Esophagus squamous epithelium (tissue), 5 donors: Measurements from ENCODE around the gene TECPR1. TPM values are rescaled to one million over a fixed set of nuclear protein-coding genes. Genes with fewer than 3 reads are reported as not detected.

Source experiments
- DNase-seq: peaks from one replicate; lab custom pipeline; 2025; lab: John Stamatoyannopoulos, UW
- H3K27ac ChIP-seq, 4 donors: fragments of 200-600 bp; sonication (generic); one replicate each; pipeline ENCODE4 v1.5.1; 2016 to 2019; ENCODE audit warnings: mild to moderate bottlenecking in 1 of 4
- H3K27me3 ChIP-seq, 4 donors: fragments of 200-600 bp; sonication (generic); 1 replicate in 3 of 4; 2 replicates in 1 of 4; pipeline versions ENCODE4 v1.5.1 to v1.6.0; 2017 to 2021; ENCODE audit warnings: antibody characterized with exemption in 1 of 4
- H3K36me3 ChIP-seq, 3 donors: fragments of 200-600 bp; sonication (generic); one replicate each; pipeline ENCODE4 v1.5.1; 2016 to 2019
- H3K4me1 ChIP-seq, 3 donors: fragments of 200-600 bp; sonication (generic); one replicate each; pipeline ENCODE4 v1.5.1; 2017 to 2019
- H3K4me3 ChIP-seq, 4 donors: fragments of 200-600 bp; sonication (generic); 1 replicate in 3 of 4; 2 replicates in 1 of 4; pipeline ENCODE4 v1.5.1; 2016 to 2019; ENCODE audit warnings: mild to moderate bottlenecking in 2 of 4, moderate library complexity in 1 of 4
- H3K9me3 ChIP-seq, 3 donors: fragments of 200-600 bp; sonication (generic); one replicate each; pipeline ENCODE4 v1.5.1; 2016 to 2019
- POLR2A ChIP-seq, 4 donors: fragments of 450-650 bp; IDR thresholded peaks; one replicate each; pipeline ENCODE4 v1.6.1; 2017; ENCODE audit warnings: antibody characterized with exemption in 4 of 4, mild to moderate bottlenecking in 4 of 4, moderate library complexity in 3 of 4
- WGBS, 2 donors: methylation state at CpG; one replicate each; pipeline ENCODE4 v1.1.5; 2018; 5-methylcytosine and 5-hydroxymethylcytosine counted together
- intact Hi-C: fragments of 100-400 bp; cut with DNase I; formaldehyde crosslinking; loops from one replicate; pipeline ENCODE4 v1.15.0; 2022
- total RNA-seq, 4 donors: library from RNA; depleted of rRNA; stranded (reverse); fragments of >200 nt; gene quantifications; one replicate each; pipeline ENCODE4 v1.1.0, GENCODE V29; 2016
- TF ChIP-seq, protein P1 (sequence below), 6 experiments: fragments of 450-650 bp in 4 of 6; fragments of 200-600 bp in 2 of 6; sonication (generic) in 2 of 6; IDR thresholded peaks; one replicate each; pipeline ENCODE4 v1.5.1; 2016 to 2019; ENCODE audit warnings: antibody characterized with exemption in 6 of 6, mild to moderate bottlenecking in 4 of 6, moderate library complexity in 4 of 6
- donor health status: DM: yes; HTN: yes; CAD: no.

TECPR1 gene
- total RNA-seq, 4 donors from 2014 or later: 13.4 to 21.5 (median 19.0) TPM

DNA sequence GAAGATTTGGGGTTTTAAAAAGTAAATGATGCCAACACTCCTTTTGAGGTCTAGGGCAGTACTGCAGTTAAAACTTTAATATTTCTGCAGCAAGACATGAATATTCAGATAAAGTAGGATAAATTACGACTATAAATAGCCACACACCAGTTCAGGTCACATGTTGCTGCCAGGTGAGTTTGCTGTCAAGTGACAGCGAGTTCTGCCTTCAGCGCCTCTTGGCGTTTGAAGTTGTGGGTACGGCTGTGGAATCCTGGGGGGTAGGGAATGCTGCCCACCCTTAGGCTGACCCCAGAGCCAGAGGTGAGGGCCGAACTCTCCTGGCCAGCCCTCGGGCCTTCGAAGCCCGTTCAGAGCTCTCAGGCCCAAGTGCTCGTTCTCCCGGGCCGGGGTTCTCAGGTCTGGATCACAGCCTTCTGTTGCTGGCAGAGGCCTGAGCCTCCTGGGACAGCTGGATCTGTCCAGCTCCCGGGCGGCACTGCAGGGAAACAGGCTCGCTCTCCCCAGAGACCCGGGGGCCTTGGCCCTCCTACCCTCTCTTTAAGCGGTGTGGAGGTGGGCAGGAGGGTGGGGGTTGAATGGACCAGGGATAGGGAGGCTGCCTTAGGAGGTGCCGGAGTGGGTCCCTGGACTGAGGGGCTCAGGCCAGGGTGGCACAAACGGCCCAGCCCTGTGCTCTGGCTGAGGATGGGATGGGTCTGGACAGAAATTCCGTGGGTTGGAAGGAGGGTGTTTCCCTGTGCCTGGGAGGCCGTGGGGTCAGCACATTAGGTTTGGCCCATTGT is 34.9 kb upstream of the TECPR1 start:
- DNase-seq: no peak
- Histone ChIP-seq H3K4me3 (peak overlapping the region in 1 of 4 donors; percentile 93), H3K27me3 (no peaks in the 10 kb centered on the region), H3K4me1 (peaks cover 61 to 78% (median 67%) of the 10 kb centered on the region in 3 donors), H3K27ac (peak overlapping the region; percentile 94 to 99 (median 97)), H3K36me3 (peaks cover 0 to 36% (median 7%) of the 10 kb centered on the region in 3 donors), H3K9me3 (no peaks in the 10 kb centered on the region)
- WGBS, 2 donors: 62 to 84% methylated on average over 7 to 9 of the region's 21 CpGs
- TF ChIP-seq POLR2A (IDR thresholded peaks at IDR 0.05): no peak
- TF ChIP-seq, protein P1, sequence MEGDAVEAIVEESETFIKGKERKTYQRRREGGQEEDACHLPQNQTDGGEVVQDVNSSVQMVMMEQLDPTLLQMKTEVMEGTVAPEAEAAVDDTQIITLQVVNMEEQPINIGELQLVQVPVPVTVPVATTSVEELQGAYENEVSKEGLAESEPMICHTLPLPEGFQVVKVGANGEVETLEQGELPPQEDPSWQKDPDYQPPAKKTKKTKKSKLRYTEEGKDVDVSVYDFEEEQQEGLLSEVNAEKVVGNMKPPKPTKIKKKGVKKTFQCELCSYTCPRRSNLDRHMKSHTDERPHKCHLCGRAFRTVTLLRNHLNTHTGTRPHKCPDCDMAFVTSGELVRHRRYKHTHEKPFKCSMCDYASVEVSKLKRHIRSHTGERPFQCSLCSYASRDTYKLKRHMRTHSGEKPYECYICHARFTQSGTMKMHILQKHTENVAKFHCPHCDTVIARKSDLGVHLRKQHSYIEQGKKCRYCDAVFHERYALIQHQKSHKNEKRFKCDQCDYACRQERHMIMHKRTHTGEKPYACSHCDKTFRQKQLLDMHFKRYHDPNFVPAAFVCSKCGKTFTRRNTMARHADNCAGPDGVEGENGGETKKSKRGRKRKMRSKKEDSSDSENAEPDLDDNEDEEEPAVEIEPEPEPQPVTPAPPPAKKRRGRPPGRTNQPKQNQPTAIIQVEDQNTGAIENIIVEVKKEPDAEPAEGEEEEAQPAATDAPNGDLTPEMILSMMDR (IDR thresholded peaks at IDR 0.05): no peak
- intact Hi-C loops: no loop called here

DNA sequence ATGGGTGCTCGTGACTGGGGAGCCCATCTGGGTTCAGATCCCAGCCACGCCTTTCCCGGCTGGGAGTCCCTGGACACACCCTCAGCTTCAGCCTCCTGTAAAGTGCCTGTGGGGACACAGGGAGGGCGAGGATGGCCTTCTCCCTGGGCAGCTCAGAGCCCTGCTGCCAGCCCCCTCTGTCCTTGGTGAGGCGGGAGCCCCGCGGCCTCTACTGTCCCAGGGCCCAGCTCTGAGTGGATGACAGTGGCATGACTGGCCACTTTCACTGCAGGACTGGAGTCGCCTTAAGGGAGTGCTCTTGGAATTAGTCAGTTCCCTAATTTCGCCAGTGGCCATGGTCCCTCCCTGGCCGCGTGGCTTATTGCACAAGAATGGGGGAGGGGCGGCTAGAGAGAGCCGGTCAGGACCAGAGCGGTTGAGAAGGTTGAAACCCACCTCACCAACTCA is 34.1 kb upstream of the TECPR1 start:
- no peak for TF ChIP-seq POLR2A (IDR thresholded peaks at IDR 0.05)
- TF ChIP-seq, protein P1 (IDR thresholded peaks at IDR 0.05): peak in 1 of 6 experiments; percentile 8
- peak overlapping the region in 2 of 4 donors; percentile 93 to 98 for H3K4me3 ChIP-seq
- peaks cover 61 to 78% (median 67%) of the 10 kb centered on the region in 3 donors for H3K4me1 ChIP-seq
- H3K9me3 ChIP-seq: no peaks in the 10 kb centered on the region
- WGBS, 2 donors: 100% methylated on average over 1 of the region's 14 CpGs; no CpG with 5 or more reads in 1 of the 2 donors
- no peaks in the 10 kb centered on the region for H3K27me3 ChIP-seq
- peaks cover 0 to 29% (median 0%) of the 10 kb centered on the region in 3 donors for H3K36me3 ChIP-seq
- intact Hi-C loops: no loop called here
- peak overlapping the region; percentile 94 to 99 (median 97) for H3K27ac ChIP-seq
- DNase-seq: no peak

- H3K9me3 ChIP-seq: no peaks in the 10 kb centered on the region
- 60% methylated on average over 1 to 9 of the region's 21 CpGs for WGBS, 2 donors
- intact Hi-C loops: no loop called here
Observed at GRCh38 chr7:98285157-98286092, 33.4 kb upstream of the TECPR1 start.

GRCh38 chr7:98284335-98285036 is 32.5 kb upstream of the TECPR1 start:
- WGBS, 2 donors: 8 to 20% methylated on average over 1 to 9 of the region's 20 CpGs
- Histone ChIP-seq H3K4me1 (peaks cover 67 to 86% (median 71%) of the 10 kb centered on the region in 3 donors), H3K9me3 (no peaks in the 10 kb centered on the region), H3K4me3 (peak overlapping the region; percentile 4 to 98 (median 84)), H3K36me3 (peaks cover 0 to 16% (median 0%) of the 10 kb centered on the region in 3 donors), H3K27me3 (no peaks in the 10 kb centered on the region), H3K27ac (peak overlapping the region; percentile 94 to 99 (median 97))
- DNase-seq: no peak
- peak in 3 of 4 donors; percentile 15 to 43 (median 42) for TF ChIP-seq POLR2A (IDR thresholded peaks at IDR 0.05)
- TF ChIP-seq, protein P1 (IDR thresholded peaks at IDR 0.05): peak in 2 of 6 experiments; percentile 2 to 19
- intact Hi-C loops: no loop called here

More at GRCh38 chr7:98285157-98286092, 33.4 kb upstream of the TECPR1 start:
- TF ChIP-seq POLR2A (IDR thresholded peaks at IDR 0.05): no peak
- TF ChIP-seq, protein P1 (IDR thresholded peaks at IDR 0.05): no peak
- DNase-seq: no peak
- Histone ChIP-seq H3K27me3 (no peaks in the 10 kb centered on the region), H3K4me3 (peak overlapping the region in 3 of 4 donors; percentile 75 to 98 (median 93)), H3K36me3 (peaks cover 0 to 22% (median 0%) of the 10 kb centered on the region in 3 donors), H3K4me1 (peaks cover 65 to 84% (median 73%) of the 10 kb centered on the region in 3 donors), H3K27ac (peak overlapping the region; percentile 94 to 99 (median 97))
